22Rv1 (cell line): ENCODE data around the gene SHE.

Experiments
- CTCF ChIP-seq: fragments of 450-650 bp; IDR thresholded peaks from 2 replicates; pipeline ENCODE4 v1.5.1; 2017; ENCODE audit warnings: mild to moderate bottlenecking
- ZFX ChIP-seq: fragments of 450-650 bp; IDR thresholded peaks from 2 replicates; pipeline ENCODE4 v1.6.1; 2017; ENCODE audit warnings: antibody characterized with exemption, borderline replicate concordance

- TF ChIP-seq CTCF (no peak), ZFX (no peak)
Measured at GRCh38 chr1:154441241-154441888, 60.8 kb downstream of the SHE start.
